Stimulated activated CD8-positive, alpha-beta memory T cell treated with anti-CD3 and anti-CD28 coated beads, Interleukin-4, amount 100 ng/mL, for 1 hour (primary cell): ENCODE results near the gene SMYD3.

Source experiments
- DNase-seq, 2 donors: peaks; one replicate each; pipeline ENCODE4 v3.0.0-alpha.2; 2020; ENCODE audit warnings: low read depth in 2 of 2, low spot score in 1 of 2

Gene SMYD3

GRCh38 chr1:246281195-246281594, 225.9 kb downstream of the SMYD3 start:
- DNase-seq: no peak

DNA sequence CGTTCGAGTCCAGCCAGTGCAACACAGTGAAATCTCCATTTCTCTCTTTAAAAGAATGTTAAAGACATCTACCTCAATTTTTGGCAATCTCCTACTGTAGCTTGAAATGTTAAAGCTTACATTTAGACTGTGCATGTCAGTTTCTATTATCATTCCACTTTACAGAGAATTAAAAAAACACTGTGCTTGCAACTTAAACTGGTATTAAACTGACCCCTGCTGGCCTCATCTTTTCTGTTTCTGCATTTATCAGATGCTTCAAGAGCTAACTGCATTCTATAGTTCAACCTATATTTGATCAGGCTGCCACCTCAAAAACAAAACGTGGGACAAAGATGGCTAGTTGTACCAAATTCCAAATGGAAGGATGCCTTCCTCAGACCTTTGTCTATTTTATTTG, 226.5 kb downstream of the SMYD3 start:
- no peak for DNase-seq

- no peak for DNase-seq
Measured at GRCh38 chr1:246279402-246279801, 227.7 kb downstream of the SMYD3 start.

- no peak for DNase-seq
Measured at GRCh38 chr1:246278371-246278770, 228.7 kb downstream of the SMYD3 start.

GRCh38 chr1:246275036-246275435, 232.0 kb downstream of the SMYD3 start:
- no peak for DNase-seq

- no peak for DNase-seq
Measured at GRCh38 chr1:246274186-246274585, 232.9 kb downstream of the SMYD3 start.

GRCh38 chr1:246271516-246271915, 235.6 kb downstream of the SMYD3 start:
- DNase-seq: no peak

DNA sequence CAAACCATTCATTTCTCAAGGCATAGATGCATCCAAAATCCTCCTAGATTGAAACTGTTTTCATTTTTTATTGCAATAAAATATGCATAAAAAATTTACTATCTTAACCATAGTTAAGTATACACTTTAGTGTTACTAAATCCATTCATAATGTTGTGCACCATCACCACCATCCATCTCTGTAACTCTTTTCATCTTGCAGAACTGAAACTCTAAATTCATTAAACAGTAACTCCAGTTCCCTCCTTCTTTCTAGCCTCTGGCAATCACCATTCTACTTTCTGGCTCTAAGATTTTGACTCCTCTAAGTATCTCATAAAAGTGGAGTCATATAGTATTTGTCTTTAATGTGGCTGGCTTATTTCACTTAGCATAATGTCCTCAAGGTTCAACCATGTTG, 236.8 kb downstream of the SMYD3 start:
- no peak for DNase-seq

DNA sequence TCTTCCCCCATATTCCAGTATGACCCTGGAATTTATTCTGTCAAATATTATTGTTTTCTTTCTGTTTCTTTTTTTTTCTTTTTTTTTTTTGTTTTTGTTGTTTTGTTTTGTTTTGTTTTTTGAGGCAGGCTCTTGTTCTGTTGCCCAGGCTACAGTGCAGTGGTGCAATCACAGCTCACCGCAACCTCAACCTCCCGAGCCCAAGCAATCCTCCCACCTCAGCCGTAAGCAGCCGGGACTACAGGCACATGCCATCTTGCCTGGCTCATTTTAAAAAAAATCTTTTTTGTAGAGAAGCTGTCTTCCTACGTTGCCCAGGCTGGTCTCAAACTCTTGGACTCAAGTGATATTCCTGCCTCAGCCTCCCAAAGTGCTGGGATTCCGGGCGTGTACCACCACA, 237.6 kb downstream of the SMYD3 start:
- DNase-seq: no peak

- no peak for DNase-seq
Measured at GRCh38 chr1:246267896-246268295, 239.2 kb downstream of the SMYD3 start.

DNA sequence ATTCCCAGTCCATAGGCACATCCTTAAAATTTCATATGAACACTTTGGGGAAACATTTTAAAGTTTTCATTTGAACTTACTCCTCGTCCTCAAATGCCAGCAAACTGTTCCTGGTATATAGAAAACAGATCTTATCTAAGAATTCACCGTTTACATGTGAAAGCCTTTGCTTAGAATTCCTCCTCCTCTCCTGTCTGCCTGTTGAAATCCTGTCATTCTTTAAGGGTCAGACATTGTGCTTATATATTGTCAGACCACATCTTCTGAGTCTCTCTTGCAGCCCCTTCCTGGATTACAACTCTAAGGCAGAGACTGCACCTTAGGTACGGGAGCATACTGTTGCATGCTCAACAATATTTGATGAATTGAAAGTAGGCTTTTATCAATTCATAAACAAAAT, 239.7 kb downstream of the SMYD3 start:
- DNase-seq: no peak

DNA sequence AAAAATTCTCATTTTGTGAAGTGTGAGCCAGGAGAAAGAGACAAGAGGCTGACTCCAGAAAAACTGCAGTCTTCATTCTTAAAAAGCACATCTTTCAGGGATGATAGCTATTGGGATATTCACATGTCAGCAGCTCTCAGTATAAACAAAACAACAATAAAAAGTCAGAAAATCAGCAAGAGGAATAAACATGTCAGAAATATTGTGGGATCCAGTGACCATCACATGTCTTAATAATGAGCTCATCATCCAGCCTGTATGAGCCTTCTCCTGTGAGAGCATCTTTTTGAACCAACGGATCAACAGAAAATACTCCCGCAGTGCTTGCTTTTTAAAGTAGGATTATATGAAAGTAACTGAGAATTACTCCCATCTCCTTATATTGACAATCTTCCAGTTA, 241.6 kb downstream of the SMYD3 start:
- DNase-seq: no peak

GRCh38 chr1:246262281-246262680, 244.8 kb downstream of the SMYD3 start:
- DNase-seq: no peak

- DNase-seq: no peak
Measured at GRCh38 chr1:246261639-246262038, 245.4 kb downstream of the SMYD3 start.

GRCh38 chr1:246258250-246258649, 248.8 kb downstream of the SMYD3 start:
- DNase-seq: no peak

GRCh38 chr1:246255773-246256172, 251.3 kb downstream of the SMYD3 start:
- DNase-seq: no peak

DNA sequence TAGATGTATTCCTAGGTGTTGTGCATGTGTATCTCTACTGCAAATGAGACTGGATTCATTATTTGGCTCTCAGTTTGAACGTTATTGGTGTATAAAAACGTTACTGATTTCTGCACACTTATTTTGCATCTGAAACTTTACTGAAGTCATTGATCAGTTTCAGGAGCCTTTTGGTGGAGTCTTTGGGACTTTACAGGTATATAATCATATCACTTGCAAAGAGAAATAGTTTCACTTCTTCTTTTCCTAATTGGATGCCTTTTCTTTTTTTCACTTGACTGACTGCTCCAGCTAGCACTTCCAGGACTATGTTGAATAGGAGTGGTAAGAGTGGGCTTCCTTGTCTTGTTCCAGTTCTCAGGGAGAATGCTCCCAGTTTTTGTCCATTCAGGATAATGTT, 252.2 kb downstream of the SMYD3 start:
- no peak for DNase-seq

DNA sequence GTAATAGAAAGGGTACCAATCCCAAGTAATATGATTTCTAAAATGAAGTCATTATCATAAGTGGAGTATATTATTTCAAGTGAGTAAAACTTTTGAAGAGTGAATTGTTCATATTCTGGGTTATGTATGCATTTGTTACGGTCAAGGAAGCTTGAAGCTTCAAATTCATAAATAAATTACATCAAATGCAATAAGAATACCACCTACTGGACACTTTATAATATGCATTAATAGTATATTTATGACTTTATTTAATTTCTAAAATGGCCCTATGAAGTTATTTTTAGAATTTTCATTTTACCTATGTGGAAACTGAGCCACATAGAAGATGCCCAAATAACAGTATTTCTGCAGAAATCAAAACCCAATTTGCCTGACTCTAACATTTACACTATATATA, 260.6 kb downstream of the SMYD3 start:
- no peak for DNase-seq

DNA sequence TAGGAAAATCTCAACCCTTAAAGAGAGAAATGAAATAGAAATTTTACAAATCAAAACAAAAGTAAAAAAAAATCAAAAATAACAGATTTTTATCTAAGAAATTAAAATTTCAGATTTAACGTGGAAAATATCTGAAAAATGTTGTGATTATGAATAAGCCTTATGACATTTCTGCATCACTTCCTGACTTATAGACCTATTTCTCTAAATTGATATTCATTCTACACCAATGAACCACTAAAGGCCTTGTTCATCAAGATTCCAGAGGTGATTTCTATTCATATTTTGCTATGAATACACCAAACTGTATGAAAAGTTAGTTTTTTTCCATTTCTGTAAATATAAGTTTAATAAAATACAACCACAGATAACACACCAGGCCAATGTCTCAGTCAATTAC, 261.5 kb downstream of the SMYD3 start:
- DNase-seq: no peak

GRCh38 chr1:246232126-246232525, 275.0 kb downstream of the SMYD3 start:
- DNase-seq: no peak

- no peak for DNase-seq
Measured at GRCh38 chr1:246226041-246226440, 281.0 kb downstream of the SMYD3 start.

DNA sequence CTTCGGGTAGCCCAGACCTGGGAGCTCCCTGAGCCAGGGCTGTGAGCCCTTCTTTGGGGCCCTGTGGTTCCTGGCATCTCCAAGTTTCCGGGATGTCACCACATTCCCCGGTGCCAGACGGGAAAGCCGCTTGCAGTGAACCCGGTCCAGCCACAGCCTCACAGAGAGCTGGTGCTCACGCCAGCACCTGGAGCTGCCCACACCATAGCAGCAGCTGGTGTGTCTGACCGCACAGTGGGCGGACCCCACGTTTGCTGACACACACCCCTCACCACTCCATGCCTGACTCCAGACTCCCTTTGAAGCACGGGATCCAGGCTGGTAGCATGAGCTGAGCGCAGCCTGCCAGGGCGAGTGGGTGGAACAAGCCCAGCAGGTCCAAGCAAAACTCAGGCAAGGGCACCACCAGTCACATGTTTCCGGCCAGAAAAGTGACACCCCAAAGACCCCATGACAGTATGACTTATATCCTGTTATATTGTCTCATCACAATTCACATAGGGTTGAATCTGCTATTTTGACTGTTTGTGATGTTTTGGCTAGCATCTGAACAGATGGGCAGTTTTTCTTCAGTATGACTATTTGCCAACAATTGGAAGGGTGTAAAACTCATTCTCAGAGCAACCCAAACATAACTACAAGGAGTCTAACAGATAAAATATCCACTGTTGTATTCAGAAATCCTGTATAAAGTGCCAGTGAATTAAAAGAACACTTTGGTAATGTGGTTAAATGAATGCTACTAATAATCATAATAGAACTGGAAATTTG, 285.4 kb downstream of the SMYD3 start:
- no peak for DNase-seq

DNA sequence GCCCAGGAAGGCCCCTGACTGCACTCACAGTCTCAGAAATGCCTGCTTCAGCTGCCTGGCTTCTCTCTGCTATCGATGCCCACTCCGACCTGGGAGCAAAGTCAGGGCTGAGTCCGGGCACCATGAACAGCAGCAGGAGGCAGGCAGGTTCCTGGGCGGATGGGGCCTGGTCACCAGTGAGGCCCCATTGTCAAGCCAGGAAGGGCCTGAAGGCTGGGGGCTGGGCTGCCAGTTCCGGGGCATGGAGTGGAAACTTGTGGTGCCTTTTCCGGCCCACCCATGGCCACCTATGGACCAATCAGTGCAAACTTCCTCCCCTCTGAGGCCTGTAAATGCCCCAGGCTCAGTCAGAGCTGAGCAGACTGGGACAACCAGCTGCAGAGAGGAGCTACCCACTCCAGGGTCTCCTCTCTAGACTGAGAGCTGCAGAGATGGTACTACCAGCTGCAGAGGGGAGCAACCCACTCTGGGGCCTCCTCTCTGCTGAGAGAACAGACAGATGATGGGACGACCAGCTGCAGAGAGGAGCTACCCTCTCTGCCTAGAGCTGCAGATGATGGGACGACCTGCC, 286.5 kb downstream of the SMYD3 start:
- no peak for DNase-seq
